NCI-H82 (cell line): Measurements from ENCODE around the gene LEMD1.
"Not testable (repeated sequence)": the region's sequence is repeated elsewhere in the genome, so short reads cannot be mapped to it uniquely, and the experiment has no call there.

Experiments used
- DNase-seq: peaks from one replicate; lab custom pipeline; 2025; lab: John Stamatoyannopoulos, UW

LEMD1 gene

DNA sequence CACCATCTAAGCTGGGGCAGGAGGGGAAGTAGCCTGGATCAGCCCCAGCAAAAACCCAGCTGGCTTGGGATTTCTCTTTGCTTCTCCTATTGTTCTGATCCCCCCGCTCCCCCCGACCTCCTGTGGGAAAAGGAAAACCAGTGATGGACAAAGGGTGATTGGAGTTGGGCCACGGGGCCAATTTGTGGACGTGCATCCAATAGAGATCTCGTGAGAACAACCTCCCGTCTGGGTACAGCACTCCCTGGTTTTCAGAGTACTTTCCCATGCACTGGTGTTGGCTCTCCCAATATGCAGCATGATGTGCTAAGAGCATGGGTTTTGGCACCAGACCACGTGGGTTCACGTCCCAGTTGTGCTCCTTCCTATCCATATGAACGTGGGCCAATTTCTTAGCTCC, 25.0 kb upstream of the LEMD1 start:
- peak; percentile 76 for DNase-seq

DNA sequence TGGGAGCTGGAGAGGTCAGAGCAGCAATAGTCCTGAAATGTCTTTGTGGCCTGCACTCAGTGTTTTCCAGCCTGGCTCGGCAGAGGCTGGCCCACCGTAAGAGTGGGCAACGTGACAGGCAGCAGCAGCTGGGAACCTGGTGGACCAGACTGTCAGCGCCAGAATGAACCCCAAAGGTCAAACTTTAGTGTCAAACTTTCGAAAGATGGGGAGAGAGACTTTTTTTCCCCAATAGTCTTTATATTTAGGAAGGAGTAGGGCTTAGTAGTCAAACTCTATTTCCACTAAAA, 23.7 kb upstream of the LEMD1 start:
- DNase-seq: no peak

DNA sequence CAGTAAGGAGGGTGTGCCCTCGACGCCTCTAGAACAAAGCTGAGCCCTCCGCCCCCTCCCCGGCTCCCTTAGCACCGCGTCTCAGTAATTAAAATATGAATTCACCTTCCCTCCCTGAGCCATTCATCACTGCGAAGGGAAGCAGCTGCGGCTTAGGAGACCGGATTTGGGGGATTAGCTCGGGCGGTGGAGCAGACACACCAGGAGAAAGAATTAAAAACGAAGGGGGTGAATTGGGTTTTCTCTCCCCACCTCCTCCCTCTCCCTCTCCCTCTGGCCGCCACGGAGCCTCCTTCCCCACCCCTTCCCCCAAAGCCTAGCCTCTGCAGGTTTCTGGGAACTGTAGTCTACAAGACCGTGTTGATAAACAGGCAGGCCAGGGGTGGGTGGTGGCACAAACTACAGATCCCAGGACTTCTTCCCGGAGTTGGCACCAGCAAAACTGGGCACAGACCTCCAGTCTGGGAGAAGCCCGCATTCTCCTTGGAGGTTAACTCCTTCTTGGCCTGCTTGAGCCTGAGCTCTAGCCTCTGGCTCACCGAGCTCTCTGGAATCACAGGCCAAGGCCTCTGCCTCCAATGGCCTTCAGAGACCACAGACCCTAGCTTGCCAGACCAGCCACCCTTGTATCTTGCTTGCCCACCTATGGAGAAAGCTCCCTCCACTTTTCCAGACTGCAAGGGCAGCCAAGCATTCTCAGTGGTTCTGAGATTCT, 23.2 kb upstream of the LEMD1 start:
- peak; percentile 100 for DNase-seq

- no peak for DNase-seq
These were observed 22.6 kb upstream of the LEMD1 start for GRCh38 chr1:205444300-205444930.

- no peak for DNase-seq
These were observed 21.9 kb upstream of the LEMD1 start for GRCh38 chr1:205443585-205444299.

- DNase-seq: peak; percentile 70
These were observed 20.3 kb upstream of the LEMD1 start for GRCh38 chr1:205442051-205442725.

GRCh38 chr1:205441716-205442050, 19.8 kb upstream of the LEMD1 start:
- DNase-seq: no peak

GRCh38 chr1:205441318-205441633, 19.4 kb upstream of the LEMD1 start:
- no peak for DNase-seq

DNA sequence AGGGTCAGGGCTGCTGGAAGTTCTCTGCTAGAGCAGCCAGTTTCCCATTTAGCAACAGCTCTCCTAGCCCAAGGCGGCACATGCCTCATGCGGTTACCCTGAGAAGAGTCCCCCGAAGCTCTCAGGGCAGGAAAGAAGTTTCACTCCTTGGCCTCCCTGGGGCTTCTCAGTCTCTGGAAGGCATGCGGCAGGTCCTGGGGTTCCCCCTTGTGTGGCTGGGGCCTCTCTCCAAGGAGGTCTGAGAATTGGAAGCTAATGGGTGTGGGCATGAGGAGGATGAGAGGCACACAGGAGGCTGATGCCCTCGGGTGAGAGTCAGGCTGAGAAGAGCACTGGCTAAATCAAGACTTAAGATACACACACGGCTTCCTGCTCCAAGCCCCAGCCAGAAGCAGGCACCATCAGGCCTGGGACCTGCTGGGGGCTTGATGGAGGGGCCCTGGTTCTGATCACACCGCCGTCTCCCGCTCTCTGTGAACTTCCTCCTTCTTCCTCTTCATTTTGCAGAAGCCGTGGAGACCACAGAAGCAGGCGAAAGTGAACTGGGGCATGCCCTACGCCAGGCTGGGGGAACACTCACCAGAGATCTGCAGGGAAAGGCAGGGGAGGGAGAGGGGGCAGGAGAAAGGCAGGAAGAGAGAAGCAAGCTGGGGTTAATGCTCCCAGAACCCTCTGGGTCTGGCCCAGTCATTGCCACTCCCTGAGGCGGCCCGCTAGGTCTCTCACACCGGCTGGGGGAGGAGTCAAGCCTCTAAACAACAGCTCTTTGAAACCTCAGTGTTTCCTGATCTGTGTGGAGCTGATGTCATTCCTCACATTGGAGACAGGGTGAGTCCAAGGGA, 18.8 kb upstream of the LEMD1 start:
- DNase-seq: peak; percentile 59

DNA sequence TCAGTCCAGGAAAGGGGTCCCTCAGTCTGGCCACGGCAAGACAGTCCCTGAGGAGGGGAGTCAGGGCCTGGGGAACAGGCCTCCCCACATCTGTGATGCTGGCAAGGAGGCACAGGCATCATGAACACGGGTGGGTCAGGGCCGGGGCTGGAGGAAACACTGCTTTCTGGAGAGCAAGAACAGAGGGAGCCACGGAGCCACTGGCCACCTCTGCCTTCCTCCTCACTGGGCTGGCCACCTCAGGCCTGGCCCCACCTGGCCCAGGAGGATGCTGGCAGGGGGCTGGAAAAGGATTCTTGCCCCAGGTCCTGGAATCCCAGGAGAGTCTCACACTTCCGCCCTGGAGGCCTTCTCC, 18.2 kb upstream of the LEMD1 start:
- DNase-seq: no peak

- peak; percentile 87 for DNase-seq
These were observed 16.6 kb upstream of the LEMD1 start for GRCh38 chr1:205438213-205439158.

DNA sequence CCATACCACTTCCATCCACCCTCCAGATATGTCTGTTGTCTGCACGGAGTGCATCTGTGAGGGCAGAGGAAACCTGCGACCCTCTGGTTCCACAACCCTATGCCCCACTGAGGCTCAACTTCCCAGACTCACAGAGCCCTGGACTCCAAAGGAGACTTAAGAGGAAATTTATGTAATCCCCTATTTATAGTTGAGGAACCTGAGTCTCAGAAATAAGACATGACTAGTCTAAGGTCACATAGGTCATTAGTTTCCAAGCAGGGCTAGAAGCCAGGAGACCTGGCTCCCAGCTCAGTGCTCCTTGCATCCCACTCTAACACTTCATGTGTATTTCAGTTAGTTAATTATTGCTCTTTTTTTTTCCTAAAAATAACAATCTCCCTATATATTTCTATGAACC, 15.7 kb upstream of the LEMD1 start:
- DNase-seq: no peak

DNA sequence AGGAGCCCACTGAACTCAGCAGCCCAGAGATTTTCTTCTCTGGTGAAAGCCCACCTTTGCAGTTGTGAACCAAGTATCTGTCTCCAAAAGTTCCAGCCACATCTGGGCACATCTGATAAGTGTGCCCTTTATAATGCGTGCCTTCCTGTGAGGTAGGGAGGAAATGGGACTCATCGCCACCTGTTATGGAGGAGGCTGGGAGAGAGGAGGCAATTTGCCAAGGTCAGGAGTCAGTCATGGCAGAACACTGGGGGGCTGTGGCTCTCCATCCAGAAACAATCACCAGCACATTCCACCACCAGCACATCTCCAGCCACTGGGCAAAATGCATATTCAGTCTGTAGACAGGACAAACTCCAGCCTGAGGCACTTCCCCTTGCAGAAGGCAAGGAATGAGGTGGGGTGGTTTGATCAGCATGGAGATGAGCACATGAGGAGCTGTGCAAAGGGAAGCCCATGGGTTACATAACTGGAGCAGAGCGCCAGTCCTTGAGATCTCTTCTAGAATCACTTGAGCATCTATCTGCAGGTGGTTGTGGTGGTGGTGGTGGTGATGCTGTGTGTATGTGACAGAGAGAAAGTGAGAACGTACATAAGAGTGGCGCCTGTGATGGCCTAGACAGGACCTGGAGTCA, 15.0 kb upstream of the LEMD1 start:
- no peak for DNase-seq

GRCh38 chr1:205435578-205436573, 14.0 kb upstream of the LEMD1 start:
- DNase-seq: peak; percentile 66

DNA sequence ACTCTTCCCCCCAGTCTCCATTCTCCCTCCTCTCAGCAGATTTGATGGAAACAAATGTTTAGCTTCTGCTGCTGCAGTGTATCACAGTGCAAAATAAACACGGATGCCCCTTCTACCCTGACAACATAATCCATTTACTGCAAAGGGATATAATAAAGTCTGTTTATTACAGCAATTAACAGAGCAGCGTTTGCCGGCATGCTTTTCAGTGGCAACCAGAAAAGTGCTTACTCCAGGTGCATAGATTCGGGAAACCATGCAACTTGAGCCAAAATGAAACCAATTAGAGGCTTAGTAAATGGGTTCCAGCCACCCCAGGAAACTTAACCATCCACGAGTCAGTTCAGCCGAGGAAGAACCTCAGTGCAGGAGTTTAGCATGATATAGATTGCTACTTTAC, 12.9 kb upstream of the LEMD1 start:
- peak; percentile 90 for DNase-seq

GRCh38 chr1:205432692-205433091, 10.8 kb upstream of the LEMD1 start:
- not testable (repeated sequence) for DNase-seq

DNA sequence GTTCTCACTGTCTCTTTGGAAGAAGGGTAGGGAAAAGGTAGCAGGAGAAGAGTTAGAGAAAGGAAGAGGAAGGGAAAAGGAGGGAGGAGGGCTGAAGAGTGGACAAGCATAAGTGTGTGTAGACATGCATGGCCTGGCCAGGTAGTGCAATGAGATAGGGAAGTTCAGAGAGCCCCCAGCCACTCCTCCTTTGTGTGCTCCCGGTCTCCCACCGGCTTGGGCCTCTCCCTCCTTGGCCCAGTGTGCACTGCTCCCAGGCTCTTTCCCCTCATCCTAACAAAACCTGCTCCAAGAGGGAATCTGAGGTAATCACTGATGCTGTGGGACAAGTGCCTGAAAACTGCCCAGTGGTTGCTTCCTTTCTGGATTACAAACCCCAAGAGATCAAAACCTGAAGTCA, 10.3 kb upstream of the LEMD1 start:
- no peak for DNase-seq

DNA sequence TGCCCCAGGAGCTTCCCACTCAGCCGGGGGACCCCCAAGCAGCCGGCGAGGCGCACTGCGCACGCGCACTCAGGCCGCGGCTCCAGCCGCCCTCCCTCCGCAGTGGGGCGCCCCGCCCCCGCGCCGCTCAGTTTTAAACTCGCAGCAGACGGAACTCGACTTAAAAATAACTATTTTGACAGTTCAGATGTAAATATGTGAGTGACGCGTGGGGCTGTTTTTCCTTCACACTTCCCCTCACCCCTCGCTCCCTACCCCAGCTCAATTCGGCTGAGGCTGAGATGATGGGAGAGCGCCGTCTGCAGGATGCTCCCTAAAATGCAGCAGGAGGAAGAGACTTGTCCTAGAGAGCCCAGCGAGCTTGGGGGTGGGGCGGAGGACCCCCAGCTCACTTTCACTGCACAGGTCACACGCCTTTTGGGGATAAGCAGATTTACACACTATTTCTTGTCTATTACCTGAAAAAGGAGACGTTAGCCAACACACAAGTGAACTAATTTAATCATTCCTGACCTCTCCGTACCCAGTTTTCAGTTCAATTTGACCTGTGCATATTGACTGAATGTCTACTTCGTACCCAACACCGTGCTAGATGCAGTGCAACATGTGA, 8.9 kb upstream of the LEMD1 start:
- no peak for DNase-seq
